ENCODE results near the gene HYAL3.

GRCh38 chr3:50278880-50279224 is 20.4 kb downstream of the HYAL3 start, which contains the start of gene LSMEM2:
- TF ChIP-seq CTCF (IDR thresholded peaks at IDR 0.05) (no peak), EP300 (IDR thresholded peaks at IDR 0.05) (no peak)

Data from tibial nerve (tissue), 4 donors.